K562 (cell line): ENCODE measurements around the gene BLCAP. TPM values are rescaled to one million over a fixed set of nuclear protein-coding genes. Genes with fewer than 3 reads are reported as not detected.

Experiments used
- GMEB1 ChIP-seq: fragments of 250-450 bp; sonication (Bioruptor Pico); IDR thresholded peaks from 2 replicates; pipeline ENCODE4 v1.4.0; 2020; ENCODE audit warnings: mild to moderate bottlenecking
- HMG20A ChIP-seq: fragments of 450-650 bp; formaldehyde crosslinking; conservative IDR thresholded peaks from 2 replicates; pipeline ENCODE4 v1.4.0; 2020; ENCODE audit warnings: mild to moderate bottlenecking, mixed read lengths
- IRF2 ChIP-seq: sonication (generic); formaldehyde crosslinking; IDR thresholded peaks from 2 replicates; pipeline ENCODE4 v1.8.1; 2022; ENCODE audit warnings: mild to moderate bottlenecking, missing genetic modification reagents
- MBD2 ChIP-seq: sonication (generic); IDR thresholded peaks from 2 replicates; pipeline ENCODE4 v1.6.1; 2016; ENCODE audit warnings: low read depth, borderline replicate concordance
- MCM5 ChIP-seq: fragments of 450-650 bp; IDR thresholded peaks from 2 replicates; pipeline ENCODE4 v1.6.1; 2016; ENCODE audit warnings: low read depth
- MEF2A ChIP-seq: IDR thresholded peaks from 2 replicates; pipeline ENCODE4 v1.6.1; 2011; ENCODE audit warnings: low read depth, mild to moderate bottlenecking, low read length, moderate library complexity; ENCODE audit not compliant: control insufficient read depth
- PTRF ChIP-seq: fragments of 450-650 bp; IDR thresholded peaks from 2 replicates; pipeline ENCODE4 v1.6.1; 2016; ENCODE audit warnings: mild to moderate bottlenecking, missing genetic modification characterization, missing compliant biosample characterization
- RBM25 ChIP-seq: fragments of 200-400 bp; formaldehyde crosslinking; IDR thresholded peaks from 2 replicates; pipeline ENCODE4 v1.6.1; 2018; ENCODE audit warnings: low read length, low read depth, moderate library complexity; ENCODE audit not compliant: severe bottlenecking
- SPI1 ChIP-seq: IDR thresholded peaks from 2 replicates; pipeline ENCODE4 v1.6.1; 2011; ENCODE audit warnings: low read depth, low read length, control low read depth, borderline replicate concordance
- WHSC1 ChIP-seq: IDR thresholded peaks from one replicate; pipeline ENCODE4 v1.6.1; 2012; ENCODE audit warnings: low read length, control low read depth, inconsistent platforms
- ZFX ChIP-seq: sonication (generic); formaldehyde crosslinking; IDR thresholded peaks from 2 replicates; pipeline ENCODE4 v1.8.0; 2022; ENCODE audit warnings: mild to moderate bottlenecking, missing genetic modification reagents, moderate library complexity
- ZNF217 ChIP-seq: sonication (generic); formaldehyde crosslinking; IDR thresholded peaks from 2 replicates; pipeline ENCODE4 v1.8.0; 2022; ENCODE audit warnings: mild to moderate bottlenecking, missing genetic modification reagents
- ZNF398 ChIP-seq: fragments of 250-450 bp; sonication (Bioruptor Pico); IDR thresholded peaks from 2 replicates; pipeline ENCODE4 v1.8.0; 2021; ENCODE audit warnings: moderate library complexity, mild to moderate bottlenecking, inconsistent platforms
- polyA plus RNA-seq, 8 experiments: library from polyadenylated mRNA; depleted of rRNA in 4 of 8; stranded (reverse) in 5 of 8; unstranded in 3 of 8; fragments of >200 nt; fragmentation: Nextera tagmentation in 2 of 8; fragmentation: Illumina TruSeq in 1 of 8; extraction: Ambion mirVana in 2 of 8; extraction: Trizol in 1 of 8; gene quantifications; 2 replicates each; pipeline versions ENCODE4 v1.2.1 to v1.2.3, GENCODE V29; 2011 to 2014; ENCODE audit warnings: inconsistent platforms in 1 of 8, missing spikeins in 1 of 8
- total RNA-seq, 7 experiments: library from RNA; depleted of rRNA in 6 of 7; stranded (reverse); fragments of >200 nt in 6 of 7; fragmentation: Illumina TruSeq in 2 of 7; extraction: Trizol in 2 of 7; gene quantifications; 2 replicates each; pipeline versions ENCODE4 v1.2.1 to v1.2.3, GENCODE V29; 2011 to 2021; ENCODE audit warnings: low replicate concordance in 1 of 7
- TF ChIP-seq, protein P1 (sequence below): fragments of 250-450 bp; sonication (Bioruptor Pico); IDR thresholded peaks from 2 replicates; pipeline ENCODE4 v1.5.0; 2020; ENCODE audit warnings: mild to moderate bottlenecking, borderline replicate concordance
- TF ChIP-seq, protein P2 (sequence below): fragments of 250-450 bp; sonication (Bioruptor Pico); IDR thresholded peaks from 2 replicates; pipeline ENCODE4 v1.5.0; 2021
- TF ChIP-seq, protein P3 (sequence below): sonication (generic); formaldehyde crosslinking; IDR thresholded peaks from 2 replicates; pipeline ENCODE4 v1.8.1; 2023; ENCODE audit warnings: mild to moderate bottlenecking, missing genetic modification reagents
- TF ChIP-seq, protein P4 (sequence below): fragments of 450-650 bp; formaldehyde crosslinking; IDR thresholded peaks from 2 replicates; pipeline ENCODE4 v1.4.0; 2022; ENCODE audit warnings: mild to moderate bottlenecking, moderate library complexity
- TF ChIP-seq, protein P5 (sequence below): fragments of 450-650 bp; formaldehyde crosslinking; IDR thresholded peaks from 2 replicates; pipeline ENCODE4 v1.4.0; 2022; ENCODE audit warnings: missing genetic modification characterization

The BLCAP gene
- total and polyA plus RNA-seq, 9 of the 15 experiments (the other 6 are each of a cell fraction or from before 2014, with no cell fraction given), result 16.9 to 41.5 (median 27.6) TPM

DNA sequence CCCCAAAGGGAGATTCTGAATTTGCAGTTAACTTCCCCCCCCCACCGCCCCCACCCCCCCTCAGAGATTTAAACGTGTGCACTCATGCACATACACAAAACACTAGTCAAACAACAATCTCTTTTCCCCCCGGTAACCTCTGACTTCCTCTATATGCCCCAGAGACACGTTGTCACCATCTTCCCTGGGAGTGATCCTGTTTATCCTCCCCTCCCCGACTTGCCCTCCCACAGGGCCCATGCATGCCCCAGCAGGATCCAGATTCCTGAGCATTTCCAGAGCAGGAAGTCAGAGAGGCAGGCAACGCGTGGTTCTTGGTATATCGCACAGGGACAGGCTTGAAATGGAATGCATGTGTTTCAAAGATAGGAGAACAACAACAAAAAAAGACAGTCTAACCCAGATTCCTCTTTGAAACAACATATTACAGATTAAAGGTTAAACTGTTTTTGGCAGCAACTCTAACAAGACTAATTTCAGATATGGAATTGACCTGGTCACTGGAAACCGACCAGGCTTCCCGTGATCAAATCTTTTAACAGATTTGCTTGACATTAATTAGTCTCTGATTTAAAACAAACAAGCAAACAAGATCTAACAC is 1.3 kb downstream of the BLCAP start (continued):
- TF ChIP-seq, protein P1, sequence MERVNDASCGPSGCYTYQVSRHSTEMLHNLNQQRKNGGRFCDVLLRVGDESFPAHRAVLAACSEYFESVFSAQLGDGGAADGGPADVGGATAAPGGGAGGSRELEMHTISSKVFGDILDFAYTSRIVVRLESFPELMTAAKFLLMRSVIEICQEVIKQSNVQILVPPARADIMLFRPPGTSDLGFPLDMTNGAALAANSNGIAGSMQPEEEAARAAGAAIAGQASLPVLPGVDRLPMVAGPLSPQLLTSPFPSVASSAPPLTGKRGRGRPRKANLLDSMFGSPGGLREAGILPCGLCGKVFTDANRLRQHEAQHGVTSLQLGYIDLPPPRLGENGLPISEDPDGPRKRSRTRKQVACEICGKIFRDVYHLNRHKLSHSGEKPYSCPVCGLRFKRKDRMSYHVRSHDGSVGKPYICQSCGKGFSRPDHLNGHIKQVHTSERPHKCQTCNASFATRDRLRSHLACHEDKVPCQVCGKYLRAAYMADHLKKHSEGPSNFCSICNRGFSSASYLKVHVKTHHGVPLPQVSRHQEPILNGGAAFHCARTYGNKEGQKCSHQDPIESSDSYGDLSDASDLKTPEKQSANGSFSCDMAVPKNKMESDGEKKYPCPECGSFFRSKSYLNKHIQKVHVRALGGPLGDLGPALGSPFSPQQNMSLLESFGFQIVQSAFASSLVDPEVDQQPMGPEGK (CRISPR knock-in tag), result no peak
- TF ChIP-seq ZFX (CRISPR knock-in tag), result no peak
- TF ChIP-seq, protein P2, sequence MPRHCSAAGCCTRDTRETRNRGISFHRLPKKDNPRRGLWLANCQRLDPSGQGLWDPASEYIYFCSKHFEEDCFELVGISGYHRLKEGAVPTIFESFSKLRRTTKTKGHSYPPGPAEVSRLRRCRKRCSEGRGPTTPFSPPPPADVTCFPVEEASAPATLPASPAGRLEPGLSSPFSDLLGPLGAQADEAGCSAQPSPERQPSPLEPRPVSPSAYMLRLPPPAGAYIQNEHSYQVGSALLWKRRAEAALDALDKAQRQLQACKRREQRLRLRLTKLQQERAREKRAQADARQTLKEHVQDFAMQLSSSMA, result no peak
- TF ChIP-seq MBD2, result no peak
- TF ChIP-seq GMEB1 (CRISPR knock-in tag), result no peak
- TF ChIP-seq SPI1, result peak; percentile 58; the same call in 1 of the 2 replicates
- TF ChIP-seq HMG20A (CRISPR knock-in tag), result peak; percentile 75; the same call in 1 of the 2 replicates
- TF ChIP-seq, protein P3, sequence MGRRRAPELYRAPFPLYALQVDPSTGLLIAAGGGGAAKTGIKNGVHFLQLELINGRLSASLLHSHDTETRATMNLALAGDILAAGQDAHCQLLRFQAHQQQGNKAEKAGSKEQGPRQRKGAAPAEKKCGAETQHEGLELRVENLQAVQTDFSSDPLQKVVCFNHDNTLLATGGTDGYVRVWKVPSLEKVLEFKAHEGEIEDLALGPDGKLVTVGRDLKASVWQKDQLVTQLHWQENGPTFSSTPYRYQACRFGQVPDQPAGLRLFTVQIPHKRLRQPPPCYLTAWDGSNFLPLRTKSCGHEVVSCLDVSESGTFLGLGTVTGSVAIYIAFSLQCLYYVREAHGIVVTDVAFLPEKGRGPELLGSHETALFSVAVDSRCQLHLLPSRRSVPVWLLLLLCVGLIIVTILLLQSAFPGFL, result no peak
- TF ChIP-seq WHSC1, result no peak
- no peak for TF ChIP-seq MEF2A
- TF ChIP-seq IRF2 (CRISPR knock-in tag), result no peak
- TF ChIP-seq RBM25, result no peak
- TF ChIP-seq, protein P4, sequence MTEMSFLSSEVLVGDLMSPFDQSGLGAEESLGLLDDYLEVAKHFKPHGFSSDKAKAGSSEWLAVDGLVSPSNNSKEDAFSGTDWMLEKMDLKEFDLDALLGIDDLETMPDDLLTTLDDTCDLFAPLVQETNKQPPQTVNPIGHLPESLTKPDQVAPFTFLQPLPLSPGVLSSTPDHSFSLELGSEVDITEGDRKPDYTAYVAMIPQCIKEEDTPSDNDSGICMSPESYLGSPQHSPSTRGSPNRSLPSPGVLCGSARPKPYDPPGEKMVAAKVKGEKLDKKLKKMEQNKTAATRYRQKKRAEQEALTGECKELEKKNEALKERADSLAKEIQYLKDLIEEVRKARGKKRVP (CRISPR knock-in tag), result no peak
- no peak for TF ChIP-seq ZNF217 (CRISPR knock-in tag)
- TF ChIP-seq, protein P5, sequence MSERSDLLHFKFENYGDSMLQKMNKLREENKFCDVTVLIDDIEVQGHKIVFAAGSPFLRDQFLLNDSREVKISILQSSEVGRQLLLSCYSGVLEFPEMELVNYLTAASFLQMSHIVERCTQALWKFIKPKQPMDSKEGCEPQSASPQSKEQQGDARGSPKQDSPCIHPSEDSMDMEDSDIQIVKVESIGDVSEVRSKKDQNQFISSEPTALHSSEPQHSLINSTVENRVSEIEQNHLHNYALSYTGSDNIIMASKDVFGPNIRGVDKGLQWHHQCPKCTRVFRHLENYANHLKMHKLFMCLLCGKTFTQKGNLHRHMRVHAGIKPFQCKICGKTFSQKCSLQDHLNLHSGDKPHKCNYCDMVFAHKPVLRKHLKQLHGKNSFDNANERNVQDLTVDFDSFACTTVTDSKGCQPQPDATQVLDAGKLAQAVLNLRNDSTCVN, result no peak
- no peak for TF ChIP-seq ZNF398 (CRISPR knock-in tag)
- TF ChIP-seq MCM5, result no peak
- no peak for TF ChIP-seq PTRF (tag)
